Suprapubic skin (tissue), 4 donors: ENCODE results near the gene SIGLEC9. TPM values are rescaled to one million over a fixed set of nuclear protein-coding genes. Genes with fewer than 3 reads are reported as not detected.

Experiments
- DNase-seq, 2 donors: peaks; one replicate each; pipeline ENCODE4 v3.0.0-alpha.2; 2019; ENCODE audit warnings: low spot score in 2 of 2
- H3K27ac ChIP-seq: fragments of 200-600 bp; sonication (generic); one replicate; pipeline ENCODE4 v1.5.1; 2019
- H3K27me3 ChIP-seq: fragments of 200-600 bp; sonication (generic); one replicate; pipeline ENCODE4 v1.5.1; 2019
- H3K36me3 ChIP-seq: fragments of 200-600 bp; sonication (generic); one replicate; pipeline ENCODE4 v1.5.1; 2019
- H3K4me1 ChIP-seq: fragments of 200-600 bp; sonication (generic); one replicate; pipeline ENCODE4 v1.5.1; 2019
- H3K4me3 ChIP-seq: fragments of 200-600 bp; sonication (generic); one replicate; pipeline ENCODE4 v1.5.1; 2019; ENCODE audit warnings: mild to moderate bottlenecking
- H3K9me3 ChIP-seq: fragments of 200-600 bp; sonication (generic); one replicate; pipeline ENCODE4 v1.5.1; 2019
- CTCF ChIP-seq, 2 donors: fragments of 200-600 bp in 1 of 2; fragments of 450-650 bp in 1 of 2; sonication (generic) in 1 of 2; IDR thresholded peaks; one replicate each; pipeline ENCODE4 v1.5.1; 2016 to 2019; ENCODE audit warnings: antibody characterized with exemption in 2 of 2, mild to moderate bottlenecking in 1 of 2, moderate library complexity in 1 of 2
- EP300 ChIP-seq: sonication (generic); formaldehyde crosslinking; IDR thresholded peaks from one replicate; pipeline ENCODE4 v1.6.1; 2017; ENCODE audit warnings: antibody characterized with exemption
- POLR2A ChIP-seq, 2 donors: fragments of 450-650 bp; IDR thresholded peaks; one replicate each; pipeline ENCODE4 v1.6.1; 2017; ENCODE audit warnings: antibody characterized with exemption in 2 of 2, mild to moderate bottlenecking in 2 of 2, moderate library complexity in 2 of 2
- POLR2AphosphoS5 ChIP-seq, 3 donors: sonication (generic); formaldehyde crosslinking; IDR thresholded peaks; one replicate each; pipeline ENCODE4 v1.6.1; 2017; ENCODE audit warnings: antibody characterized with exemption in 3 of 3
- WGBS: methylation state at CpG from one replicate; pipeline ENCODE4 v1.1.5; 2018; 5-methylcytosine and 5-hydroxymethylcytosine counted together
- total RNA-seq, 4 donors: library from RNA; depleted of rRNA; stranded (reverse); fragments of >200 nt; gene quantifications; one replicate each; pipeline ENCODE4 v1.1.0, GENCODE V29; 2016

Gene SIGLEC9
- total RNA-seq, 4 donors from 2014 or later = 0.68 to 1.3 (median 0.83) TPM; not detected in 1

GRCh38 chr19:51143486-51143885 is 18.8 kb downstream of the SIGLEC9 start:
- peaks cover 27% of the 10 kb centered on the region for H3K27me3 ChIP-seq
- no peaks in the 10 kb centered on the region for H3K36me3 ChIP-seq
- no peaks in the 10 kb centered on the region for H3K4me1 ChIP-seq
- H3K27ac ChIP-seq = no peak overlapping the region
- TF ChIP-seq POLR2AphosphoS5 (IDR thresholded peaks at IDR 0.05) (no peak), CTCF (IDR thresholded peaks at IDR 0.05) (no peak), EP300 (no peak), POLR2A (IDR thresholded peaks at IDR 0.05) (no peak)
- no peak overlapping the region for H3K4me3 ChIP-seq
- 100% methylated on average over 2 of the region's 5 CpGs for WGBS
- DNase-seq = no peak
- H3K9me3 ChIP-seq = no peaks in the 10 kb centered on the region

GRCh38 chr19:51144482-51145045 is 19.9 kb downstream of the SIGLEC9 start:
- no peaks in the 10 kb centered on the region for H3K9me3 ChIP-seq
- no peak overlapping the region for H3K27ac ChIP-seq
- H3K4me1 ChIP-seq = no peaks in the 10 kb centered on the region
- peaks cover 21% of the 10 kb centered on the region for H3K27me3 ChIP-seq
- no peak overlapping the region for H3K4me3 ChIP-seq
- DNase-seq = no peak
- no peaks in the 10 kb centered on the region for H3K36me3 ChIP-seq
- 78% methylated on average over 11 of the region's 11 CpGs for WGBS
- TF ChIP-seq EP300 = no peak
- no peak for TF ChIP-seq POLR2A (IDR thresholded peaks at IDR 0.05)
- no peak for TF ChIP-seq POLR2AphosphoS5 (IDR thresholded peaks at IDR 0.05)
- TF ChIP-seq CTCF (IDR thresholded peaks at IDR 0.05) = no peak

GRCh38 chr19:51145916-51146493 is 21.3 kb downstream of the SIGLEC9 start:
- no peak overlapping the region for H3K4me3 ChIP-seq
- no peaks in the 10 kb centered on the region for H3K9me3 ChIP-seq
- WGBS = 55% methylated on average over 4 of the region's 4 CpGs
- no peak overlapping the region for H3K27ac ChIP-seq
- no peak for DNase-seq
- no peaks in the 10 kb centered on the region for H3K36me3 ChIP-seq
- H3K4me1 ChIP-seq = no peaks in the 10 kb centered on the region
- H3K27me3 ChIP-seq = peaks cover 14% of the 10 kb centered on the region
- no peak for TF ChIP-seq POLR2A (IDR thresholded peaks at IDR 0.05)
- TF ChIP-seq EP300 = no peak
- TF ChIP-seq CTCF (IDR thresholded peaks at IDR 0.05) = no peak
- no peak for TF ChIP-seq POLR2AphosphoS5 (IDR thresholded peaks at IDR 0.05)

- H3K27me3 ChIP-seq = peaks cover 6% of the 10 kb centered on the region
- H3K4me3 ChIP-seq = no peak overlapping the region
- TF ChIP-seq POLR2AphosphoS5 (IDR thresholded peaks at IDR 0.05) = no peak
- TF ChIP-seq POLR2A (IDR thresholded peaks at IDR 0.05) = no peak
- TF ChIP-seq EP300 = no peak
- no peak for TF ChIP-seq CTCF (IDR thresholded peaks at IDR 0.05)
- H3K9me3 ChIP-seq = no peaks in the 10 kb centered on the region
- H3K4me1 ChIP-seq = no peaks in the 10 kb centered on the region
- no peak overlapping the region for H3K27ac ChIP-seq
- H3K36me3 ChIP-seq = no peaks in the 10 kb centered on the region
- DNase-seq = no peak
- 89% methylated on average over 7 of the region's 7 CpGs for WGBS
These were observed 22.0 kb downstream of the SIGLEC9 start for GRCh38 chr19:51146751-51147150.

- Histone ChIP-seq H3K4me1 (no peaks in the 10 kb centered on the region), H3K9me3 (no peaks in the 10 kb centered on the region), H3K27ac (no peak overlapping the region), H3K36me3 (no peaks in the 10 kb centered on the region), H3K27me3 (no peaks in the 10 kb centered on the region), H3K4me3 (no peak overlapping the region)
- 42% methylated on average over 1 of the region's 1 CpG for WGBS
- TF ChIP-seq POLR2A (IDR thresholded peaks at IDR 0.05) (no peak), EP300 (no peak), CTCF (IDR thresholded peaks at IDR 0.05) (no peak), POLR2AphosphoS5 (IDR thresholded peaks at IDR 0.05) (no peak)
- no peak for DNase-seq
These were observed 23.0 kb downstream of the SIGLEC9 start for GRCh38 chr19:51147663-51148062.
